Activated CD8-positive, alpha-beta T cell treated with anti-CD3 and anti-CD28 coated beads for 36 hours (primary cell): Measurements from ENCODE around the gene STN1. TPM values are rescaled to one million over a fixed set of nuclear protein-coding genes. Genes with fewer than 3 reads are reported as not detected.
A peak's percentile ranks its signal among the peaks of the same experiment; 100 is the strongest.

ENCODE experiments used
- ATAC-seq: fragments of 200-7000 bp; cut with Tn5 transposase; one replicate; pipeline ENCODE4 v1.10.0; 2021; ENCODE audit warnings: mild to moderate bottlenecking, moderate library complexity
- CTCF ChIA-PET: fragments of 350-600 bp; sonication (Branson Sonifier 250); formaldehyde crosslinking; loops from one replicate; lab custom pipeline; 2021; ENCODE audit warnings: antibody characterized with exemption; lab: Charles Lee
- POLR2A ChIA-PET: fragments of 350-600 bp; sonication (Branson Sonifier 250); formaldehyde crosslinking; loops from one replicate; lab custom pipeline; 2021; ENCODE audit warnings: antibody characterized with exemption; lab: Charles Lee
- DNase-seq: peaks from one replicate; pipeline ENCODE4 v3.0.0-alpha.2; 2020
- H3K27ac Mint-ChIP-seq: one replicate; pipeline ENCODE4 v1.8.0; 2021; ENCODE audit warnings: mild to moderate bottlenecking, mixed read lengths
- H3K27me3 Mint-ChIP-seq: one replicate; pipeline ENCODE4 v1.8.0; 2021; ENCODE audit warnings: mixed read lengths
- H3K36me3 Mint-ChIP-seq: one replicate; pipeline ENCODE4 v1.8.0; 2021; ENCODE audit warnings: low read depth, mixed read lengths
- H3K4me1 Mint-ChIP-seq: one replicate; pipeline ENCODE4 v1.8.0; 2021; ENCODE audit warnings: low read depth, mixed read lengths
- H3K4me3 Mint-ChIP-seq: one replicate; pipeline ENCODE4 v1.8.0; 2021; ENCODE audit warnings: mild to moderate bottlenecking, moderate library complexity, mixed read lengths
- H3K9me3 Mint-ChIP-seq: one replicate; pipeline ENCODE4 v1.8.0; 2021; ENCODE audit warnings: mixed read lengths
- CTCF ChIP-seq: fragments of 200-600 bp; IDR thresholded peaks from one replicate; pipeline ENCODE4 v1.8.0; 2022; ENCODE audit warnings: antibody characterized with exemption, mild to moderate bottlenecking
- intact Hi-C: fragments of 100-400 bp; cut with micrococcal nuclease; formaldehyde crosslinking; loops from one replicate; pipeline ENCODE4 v1.10.0; 2022
- total RNA-seq, 2 experiments: library from RNA; stranded (reverse); gene quantifications; one replicate each; pipeline ENCODE4 v1.2.3, GENCODE V29; 2021

Gene STN1
- total RNA-seq, 2 experiments from 2014 or later: 32.1 to 32.4 TPM

GRCh38 chr10:103855852-103856796 lies 61.9 kb downstream of the STN1 start:
- peak overlapping the region; percentile 45 for H3K4me3 Mint-ChIP-seq
- H3K27me3 Mint-ChIP-seq: peaks cover 33% of the 10 kb centered on the region
- CTCF ChIA-PET: interaction anchor here (0.6 to 7.8 kb wide), 10 partner anchors 8 to 143 kb away, joined by 3 to 109 read pairs (median 4); no protein-coding TSS in a partner anchor
- H3K4me1 Mint-ChIP-seq: peaks cover 5% of the 10 kb centered on the region
- intact Hi-C loops: no loop called here
- DNase-seq (no peak), ATAC-seq (peak; percentile 4)
- TF ChIP-seq CTCF: no peak
- no peak overlapping the region for H3K27ac Mint-ChIP-seq
- POLR2A ChIA-PET: no interaction called here
- H3K9me3 Mint-ChIP-seq: no peaks in the 10 kb centered on the region
- no peaks in the 10 kb centered on the region for H3K36me3 Mint-ChIP-seq

- DNase-seq (peak; percentile 28), ATAC-seq (peak; percentile 43)
- H3K4me1 Mint-ChIP-seq: peaks cover 5% of the 10 kb centered on the region
- no peaks in the 10 kb centered on the region for H3K9me3 Mint-ChIP-seq
- POLR2A ChIA-PET: interaction anchor here (1.3 kb wide), 1 partner anchor 89 kb away, joined by 3 read pairs; no protein-coding TSS in a partner anchor
- TF ChIP-seq CTCF: no peak
- CTCF ChIA-PET: interaction anchor here (1.0 to 7.8 kb wide), 7 partner anchors 9 to 143 kb away, joined by 3 to 109 read pairs (median 5); no protein-coding TSS in a partner anchor
- H3K36me3 Mint-ChIP-seq: no peaks in the 10 kb centered on the region
- H3K27ac Mint-ChIP-seq: no peak within 1 kb of the TSS
- peak within 1 kb of the TSS; percentile 71 for H3K4me3 Mint-ChIP-seq
- intact Hi-C loops: no loop called here
- peaks cover 33% of the 10 kb centered on the region for H3K27me3 Mint-ChIP-seq
Observed at GRCh38 chr10:103855424-103855823, 62.6 kb downstream of the STN1 start, which contains the start of gene SH3PXD2A. Gene SH3PXD2A, minus strand, starts transcription at chr10:103855576. Its CDS starts 310 bp downstream, at chr10:103855266.

GRCh38 chr10:103854686-103855391 lies 63.1 kb downstream of the STN1 start:
- ATAC-seq: peak; percentile 59
- peak; percentile 53 for DNase-seq
- intact Hi-C loops: no loop called here
- ChIA-PET CTCF (interaction anchor here (0.9 to 7.8 kb wide), 13 partner anchors 8 to 168 kb away, joined by 3 to 109 read pairs (median 4); no protein-coding TSS in a partner anchor), POLR2A (interaction anchor here (0.6 to 1.3 kb wide), 2 partner anchors 89 to 145 kb away, joined by 3 read pairs; no protein-coding TSS in a partner anchor)
- peak overlapping the region; percentile 71 for H3K4me3 Mint-ChIP-seq
- no peaks in the 10 kb centered on the region for H3K36me3 Mint-ChIP-seq
- no peaks in the 10 kb centered on the region for H3K9me3 Mint-ChIP-seq
- TF ChIP-seq CTCF: no peak
- H3K27ac Mint-ChIP-seq: no peak overlapping the region
- peaks cover 33% of the 10 kb centered on the region for H3K27me3 Mint-ChIP-seq
- H3K4me1 Mint-ChIP-seq: peaks cover 5% of the 10 kb centered on the region

- peak; percentile 4 for ATAC-seq
- no peaks in the 10 kb centered on the region for H3K36me3 Mint-ChIP-seq
- no peaks in the 10 kb centered on the region for H3K9me3 Mint-ChIP-seq
- intact Hi-C loops: no loop called here
- H3K27me3 Mint-ChIP-seq: peaks cover 33% of the 10 kb centered on the region
- POLR2A ChIA-PET: interaction anchor here (0.6 to 1.3 kb wide), 2 partner anchors 88 to 144 kb away, joined by 3 read pairs; no protein-coding TSS in a partner anchor
- CTCF ChIA-PET: interaction anchor here (0.9 to 7.8 kb wide), 13 partner anchors 8 to 168 kb away, joined by 3 to 109 read pairs (median 4); no protein-coding TSS in a partner anchor
- H3K4me3 Mint-ChIP-seq: peak overlapping the region; percentile 71
- TF ChIP-seq CTCF: no peak
- DNase-seq: peak; percentile 14
- peaks cover 5% of the 10 kb centered on the region for H3K4me1 Mint-ChIP-seq
- no peak overlapping the region for H3K27ac Mint-ChIP-seq
Observed at GRCh38 chr10:103854265-103854685, 63.7 kb downstream of the STN1 start.
